HepG2 (cell line): ENCODE data around the gene LMAN2. TPM values are rescaled to one million over a fixed set of nuclear protein-coding genes. Genes with fewer than 3 reads are reported as not detected.

ENCODE experiments used
- AGO2 ChIP-seq: fragments of 200-400 bp; formaldehyde crosslinking; optimal IDR thresholded peaks from 2 replicates; pipeline ENCODE3; 2017; ENCODE audit warnings: mild to moderate bottlenecking, low read depth, low read length, moderate library complexity
- BCL3 ChIP-seq: sonication (generic); formaldehyde crosslinking; IDR thresholded peaks from 2 replicates; pipeline ENCODE4 v1.5.1; 2020; ENCODE audit warnings: mild to moderate bottlenecking, missing genetic modification reagents, moderate library complexity
- CHD2 ChIP-seq: IDR thresholded peaks from 2 replicates; pipeline ENCODE4 v1.6.1; 2011; ENCODE audit warnings: low read depth, low read length, improper control_type of control experiment
- HIC2 ChIP-seq: sonication (generic); formaldehyde crosslinking; IDR thresholded peaks from 2 replicates; pipeline ENCODE4 v1.9.0; 2022; ENCODE audit warnings: low read depth, missing genetic modification reagents
- HNRNPL ChIP-seq: fragments of 200-400 bp; formaldehyde crosslinking; IDR thresholded peaks from 2 replicates; pipeline ENCODE4 v1.6.1; 2017; ENCODE audit warnings: mild to moderate bottlenecking, low read depth, low read length
- HOXA9 ChIP-seq: sonication (generic); formaldehyde crosslinking; IDR thresholded peaks from 2 replicates; pipeline ENCODE4 v1.8.1; 2022; ENCODE audit warnings: missing genetic modification reagents, mild to moderate bottlenecking, moderate library complexity, borderline replicate concordance
- JUN ChIP-seq: sonication (generic); formaldehyde crosslinking; IDR thresholded peaks from 2 replicates; pipeline ENCODE4 v1.4.0; 2020; ENCODE audit warnings: mild to moderate bottlenecking, missing genetic modification reagents
- KLF9 ChIP-seq: IDR thresholded peaks from 2 replicates; pipeline ENCODE4 v1.6.1; 2016; ENCODE audit warnings: low read depth
- PAX8 ChIP-seq: sonication (generic); formaldehyde crosslinking; IDR thresholded peaks from 2 replicates; pipeline ENCODE4 v1.8.0; 2022; ENCODE audit warnings: mild to moderate bottlenecking, missing genetic modification reagents, borderline replicate concordance
- ZBTB38 ChIP-seq: sonication (generic); formaldehyde crosslinking; IDR thresholded peaks from 2 replicates; pipeline ENCODE4 v1.5.1; 2020; ENCODE audit warnings: mild to moderate bottlenecking, missing genetic modification reagents
- ZFP37 ChIP-seq: sonication (generic); formaldehyde crosslinking; IDR thresholded peaks from 2 replicates; pipeline ENCODE4 v1.4.0; 2020; ENCODE audit warnings: missing genetic modification reagents, borderline replicate concordance
- ZFX ChIP-seq: sonication (generic); formaldehyde crosslinking; IDR thresholded peaks from 2 replicates; pipeline ENCODE4 v1.4.0; 2020; ENCODE audit warnings: mild to moderate bottlenecking, low read depth, missing genetic modification reagents, moderate library complexity
- ZNF17 ChIP-seq: sonication (generic); formaldehyde crosslinking; IDR thresholded peaks from 2 replicates; pipeline ENCODE4 v1.5.0; 2020; ENCODE audit warnings: mild to moderate bottlenecking, missing genetic modification reagents
- ZNF3 ChIP-seq: IDR thresholded peaks from 2 replicates; pipeline ENCODE4 v1.7.0; 2017; ENCODE audit warnings: inconsistent platforms
- ZNF432 ChIP-seq: sonication (generic); formaldehyde crosslinking; IDR thresholded peaks from 2 replicates; pipeline ENCODE4 v1.5.0; 2020; ENCODE audit warnings: missing genetic modification reagents, mild to moderate bottlenecking, borderline replicate concordance
- ZNF550 ChIP-seq: sonication (generic); formaldehyde crosslinking; IDR thresholded peaks from 2 replicates; pipeline ENCODE4 v1.4.0; 2020; ENCODE audit warnings: mild to moderate bottlenecking, missing genetic modification reagents, borderline replicate concordance
- ZNF557 ChIP-seq: sonication (generic); formaldehyde crosslinking; IDR thresholded peaks from 2 replicates; pipeline ENCODE4 v1.4.0; 2020; ENCODE audit warnings: missing genetic modification reagents
- ZNF7 ChIP-seq: IDR thresholded peaks from 2 replicates; pipeline ENCODE4 v1.6.1; 2016; ENCODE audit warnings: missing biosample characterization, missing genetic modification reagents
- ZSCAN20 ChIP-seq: sonication (generic); formaldehyde crosslinking; IDR thresholded peaks from 2 replicates; pipeline ENCODE4 v1.4.0; 2020; ENCODE audit warnings: missing genetic modification reagents, mild to moderate bottlenecking, borderline replicate concordance
- polyA plus RNA-seq, 8 experiments: library from polyadenylated mRNA; depleted of rRNA in 3 of 8; stranded (reverse) in 7 of 8; unstranded in 1 of 8; fragments of >200 nt; fragmentation: Illumina TruSeq in 4 of 8; extraction: Trizol in 4 of 8; gene quantifications; 2 replicates each; pipeline versions ENCODE4 v1.2.1 to v1.2.3, GENCODE V29; 2011 to 2016; ENCODE audit warnings: low read depth in 4 of 8, missing spikeins in 1 of 8, mixed read lengths in 1 of 8; ENCODE audit not compliant: insufficient read depth in 1 of 8
- total RNA-seq, 5 experiments: library from RNA; depleted of rRNA; stranded (reverse); fragments of >200 nt; fragmentation: Illumina TruSeq; extraction: Trizol; gene quantifications; 2 replicates each; pipeline ENCODE4 v1.2.3, GENCODE V29; 2016; ENCODE audit warnings: low read depth in 1 of 5
- TF ChIP-seq, protein P1 (sequence below): IDR thresholded peaks from 2 replicates; pipeline ENCODE4 v1.6.1; 2012; ENCODE audit warnings: inconsistent platforms
- TF ChIP-seq, protein P2 (sequence below): sonication (generic); formaldehyde crosslinking; IDR thresholded peaks from 2 replicates; pipeline ENCODE4 v1.8.1; 2022; ENCODE audit warnings: mild to moderate bottlenecking, missing genetic modification reagents
- TF ChIP-seq, protein P3 (sequence below): sonication (generic); formaldehyde crosslinking; IDR thresholded peaks from 2 replicates; pipeline ENCODE4 v1.4.0; 2020; ENCODE audit warnings: mild to moderate bottlenecking, missing genetic modification reagents
- TF ChIP-seq, protein P4 (sequence below): sonication (generic); formaldehyde crosslinking; IDR thresholded peaks from 2 replicates; pipeline ENCODE4 v1.5.0; 2020; ENCODE audit warnings: mild to moderate bottlenecking, missing genetic modification reagents, moderate library complexity

Gene LMAN2
- total and polyA plus RNA-seq, 2 of the 13 experiments (the other 11 are each of a cell fraction or from before 2014, with no cell fraction given): 191 to 197 TPM

DNA sequence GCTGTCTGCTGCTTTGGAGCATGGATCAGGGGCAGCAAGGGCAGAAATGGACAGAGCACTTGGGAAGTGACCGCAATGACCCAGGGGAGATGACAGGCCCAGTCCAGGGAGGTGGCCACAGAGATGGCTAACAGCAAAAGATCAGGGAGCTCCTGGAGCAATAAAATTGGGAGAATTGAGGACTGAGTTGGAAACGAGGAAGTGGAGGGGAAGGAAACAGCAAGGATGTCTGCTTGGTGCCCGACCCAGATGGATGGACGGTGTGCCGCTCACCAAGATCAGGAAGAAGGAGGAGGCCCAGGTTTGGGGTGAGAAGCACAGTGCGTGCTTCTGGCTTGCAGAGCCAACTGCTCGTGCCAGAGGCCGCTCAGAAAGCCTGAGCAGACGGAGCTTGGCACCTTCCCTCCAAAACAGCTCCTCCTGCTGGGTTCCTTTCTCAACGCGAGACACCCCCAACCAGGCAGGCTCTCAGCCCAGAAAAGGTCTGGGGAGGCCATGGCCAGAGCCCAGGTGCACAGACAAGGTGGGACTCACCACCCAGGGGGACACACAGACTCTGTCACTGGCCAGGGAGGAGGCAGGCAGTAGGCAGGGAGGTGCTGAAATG, 31.1 kb upstream of the LMAN2 start (continued):
- TF ChIP-seq JUN (no peak), PAX8 (no peak), ZFX (CRISPR knock-in tag) (peak; percentile 48), ZNF432 (CRISPR knock-in tag) (no peak), ZSCAN20 (CRISPR knock-in tag) (no peak), KLF9 (CRISPR knock-in tag) (no peak), CHD2 (no peak), HOXA9 (no peak), ZNF17 (CRISPR knock-in tag) (no peak), ZNF557 (no peak), HNRNPL (peak; percentile 80), BCL3 (CRISPR knock-in tag) (no peak), ZFP37 (CRISPR knock-in tag) (no peak), ZBTB38 (peak; percentile 85; the same call in 1 of the 2 replicates), AGO2 (no peak), ZNF3 (CRISPR knock-in tag) (no peak), ZNF7 (CRISPR knock-in tag) (no peak), ZNF550 (0 out of 2 replicates have a peak, but pooled peaks have one; percentile 13), HIC2 (CRISPR knock-in tag) (0 out of 2 replicates have a peak, but pooled peaks have one; percentile 29)
- TF ChIP-seq, protein P1, sequence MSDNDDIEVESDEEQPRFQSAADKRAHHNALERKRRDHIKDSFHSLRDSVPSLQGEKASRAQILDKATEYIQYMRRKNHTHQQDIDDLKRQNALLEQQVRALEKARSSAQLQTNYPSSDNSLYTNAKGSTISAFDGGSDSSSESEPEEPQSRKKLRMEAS: peak; percentile 72
- TF ChIP-seq, protein P2, sequence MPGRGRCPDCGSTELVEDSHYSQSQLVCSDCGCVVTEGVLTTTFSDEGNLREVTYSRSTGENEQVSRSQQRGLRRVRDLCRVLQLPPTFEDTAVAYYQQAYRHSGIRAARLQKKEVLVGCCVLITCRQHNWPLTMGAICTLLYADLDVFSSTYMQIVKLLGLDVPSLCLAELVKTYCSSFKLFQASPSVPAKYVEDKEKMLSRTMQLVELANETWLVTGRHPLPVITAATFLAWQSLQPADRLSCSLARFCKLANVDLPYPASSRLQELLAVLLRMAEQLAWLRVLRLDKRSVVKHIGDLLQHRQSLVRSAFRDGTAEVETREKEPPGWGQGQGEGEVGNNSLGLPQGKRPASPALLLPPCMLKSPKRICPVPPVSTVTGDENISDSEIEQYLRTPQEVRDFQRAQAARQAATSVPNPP (CRISPR knock-in tag): no peak
- TF ChIP-seq, protein P3, sequence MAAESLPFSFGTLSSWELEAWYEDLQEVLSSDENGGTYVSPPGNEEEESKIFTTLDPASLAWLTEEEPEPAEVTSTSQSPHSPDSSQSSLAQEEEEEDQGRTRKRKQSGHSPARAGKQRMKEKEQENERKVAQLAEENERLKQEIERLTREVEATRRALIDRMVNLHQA (CRISPR knock-in tag): no peak
- TF ChIP-seq, protein P4, sequence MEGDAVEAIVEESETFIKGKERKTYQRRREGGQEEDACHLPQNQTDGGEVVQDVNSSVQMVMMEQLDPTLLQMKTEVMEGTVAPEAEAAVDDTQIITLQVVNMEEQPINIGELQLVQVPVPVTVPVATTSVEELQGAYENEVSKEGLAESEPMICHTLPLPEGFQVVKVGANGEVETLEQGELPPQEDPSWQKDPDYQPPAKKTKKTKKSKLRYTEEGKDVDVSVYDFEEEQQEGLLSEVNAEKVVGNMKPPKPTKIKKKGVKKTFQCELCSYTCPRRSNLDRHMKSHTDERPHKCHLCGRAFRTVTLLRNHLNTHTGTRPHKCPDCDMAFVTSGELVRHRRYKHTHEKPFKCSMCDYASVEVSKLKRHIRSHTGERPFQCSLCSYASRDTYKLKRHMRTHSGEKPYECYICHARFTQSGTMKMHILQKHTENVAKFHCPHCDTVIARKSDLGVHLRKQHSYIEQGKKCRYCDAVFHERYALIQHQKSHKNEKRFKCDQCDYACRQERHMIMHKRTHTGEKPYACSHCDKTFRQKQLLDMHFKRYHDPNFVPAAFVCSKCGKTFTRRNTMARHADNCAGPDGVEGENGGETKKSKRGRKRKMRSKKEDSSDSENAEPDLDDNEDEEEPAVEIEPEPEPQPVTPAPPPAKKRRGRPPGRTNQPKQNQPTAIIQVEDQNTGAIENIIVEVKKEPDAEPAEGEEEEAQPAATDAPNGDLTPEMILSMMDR (CRISPR knock-in tag): peak; percentile 71
